Transverse colon (tissue), 4 donors: ENCODE data around the gene TRAF7. TPM values are rescaled to one million over a fixed set of nuclear protein-coding genes. Genes with fewer than 3 reads are reported as not detected.
"Not testable (repeated sequence)": the region's sequence is repeated elsewhere in the genome, so short reads cannot be mapped to it uniquely, and the experiment has no call there.

Experiments used
- DNase-seq: peaks from one replicate; pipeline ENCODE4 v3.0.0-alpha.2; 2019
- H3K27ac ChIP-seq, 4 donors: fragments of 200-600 bp; sonication (generic); 2 replicates each; pipeline ENCODE4 v1.5.1; 2016 to 2018; ENCODE audit warnings: inconsistent platforms in 4 of 4
- H3K27me3 ChIP-seq: fragments of 200-600 bp; sonication (generic); 2 replicates; pipeline ENCODE4 v1.5.1; 2017; ENCODE audit warnings: inconsistent platforms
- H3K36me3 ChIP-seq, 4 donors: fragments of 200-600 bp; sonication (generic); 2 replicates each; pipeline ENCODE4 v1.5.1; 2017 to 2019; ENCODE audit warnings: inconsistent platforms in 4 of 4
- H3K4me1 ChIP-seq, 4 donors: fragments of 200-600 bp; sonication (generic); 2 replicates each; pipeline ENCODE4 v1.5.1; 2017 to 2020; ENCODE audit warnings: inconsistent platforms in 4 of 4
- H3K4me3 ChIP-seq, 4 donors: fragments of 200-600 bp; sonication (generic); 1 replicate in 1 of 4; 2 replicates in 3 of 4; pipeline versions ENCODE4 v1.5.1 to v1.6.1; 2017 to 2019; ENCODE audit warnings: inconsistent platforms in 4 of 4
- H3K9me3 ChIP-seq, 2 donors: fragments of 200-600 bp; sonication (generic); 2 replicates each; pipeline ENCODE4 v1.5.1; 2017 to 2019; ENCODE audit warnings: inconsistent platforms in 2 of 2
- CTCF ChIP-seq, 5 experiments: fragments of 200-600 bp in 3 of 5; fragments of 450-650 bp in 2 of 5; sonication (generic) in 3 of 5; IDR thresholded peaks; 1 replicate in 2 of 5; 2 replicates in 3 of 5; pipeline ENCODE4 v1.5.1; 2016 to 2017; ENCODE audit warnings: antibody characterized with exemption in 5 of 5, inconsistent platforms in 3 of 5, mild to moderate bottlenecking in 2 of 5, moderate library complexity in 1 of 5
- EP300 ChIP-seq: sonication (generic); formaldehyde crosslinking; IDR thresholded peaks from one replicate; pipeline ENCODE4 v1.6.1; 2017; ENCODE audit warnings: antibody characterized with exemption, low read depth
- POLR2A ChIP-seq: fragments of 450-650 bp; IDR thresholded peaks from one replicate; pipeline ENCODE4 v1.6.1; 2016; ENCODE audit warnings: antibody characterized with exemption, mild to moderate bottlenecking, moderate library complexity
- POLR2AphosphoS5 ChIP-seq, 3 donors: sonication (generic); formaldehyde crosslinking; IDR thresholded peaks; one replicate each; pipeline ENCODE4 v1.6.1; 2016; ENCODE audit warnings: antibody characterized with exemption in 3 of 3
- WGBS, 2 donors: methylation state at CpG; one replicate each; pipeline ENCODE4 v1.1.5; 2018; ENCODE audit warnings: low coverage in 1 of 2; 5-methylcytosine and 5-hydroxymethylcytosine counted together
- in situ Hi-C, 4 donors: fragments of 200-750 bp; cut with MboI; loops; one replicate each; pipeline versions ENCODE4 v1.15.0 to v1.15.1; 2017; ENCODE audit warnings: low sequenced_read_pairs in 3 of 4, low pct_ligation_motif_present in 1 of 4, low pct_unique_long_range_greater_than_20kb in 1 of 4
- intact Hi-C: fragments of 100-400 bp; cut with DNase I; formaldehyde crosslinking; loops from one replicate; pipeline ENCODE4 v1.15.1; 2023; ENCODE audit warnings: low total_unique reads
- total RNA-seq, 4 donors: library from RNA; depleted of rRNA; stranded (reverse); fragments of >200 nt; gene quantifications; one replicate each; pipeline ENCODE4 v1.1.0, GENCODE V29; 2016

TRAF7 gene
- 10 to 100 TPM; 43.4 to 80.4 (median 63.0) TPM for total RNA-seq

- in situ Hi-C loops (loop anchor here in 1 of 4 donors (25.0 kb wide), 1 partner anchor 332 kb away; the partner anchor contains the start of gene TBC1D24), intact Hi-C loops (no loop called here)
- peak; percentile 100 for TF ChIP-seq POLR2A
- TF ChIP-seq EP300 = no peak
- TF ChIP-seq POLR2AphosphoS5 (IDR thresholded peaks at IDR 0.05) = peak; percentile 100
- no peak for TF ChIP-seq CTCF (IDR thresholded peaks at IDR 0.05)
- Histone ChIP-seq H3K4me1 (peaks cover 67 to 86% (median 82%) of the 10 kb centered on the region in 4 donors), H3K4me3 (peak within 1 kb of the TSS; percentile 70 to 89 (median 78)), H3K36me3 (no peaks in the 10 kb centered on the region), H3K27ac (peak within 1 kb of the TSS; percentile 87 to 94 (median 92)), H3K9me3 (no peaks in the 10 kb centered on the region), H3K27me3 (no peaks in the 10 kb centered on the region)
- DNase-seq = peak; percentile 98
- 0% methylated on average over 74 of the region's 94 CpGs; no CpG with 5 or more reads in 1 of the 2 donors for WGBS, 2 donors
Measured at GRCh38 chr16:2155091-2155950, at the start of gene TRAF7. TSS of gene TRAF7 (plus strand) at chr16:2155782. CDS start at chr16:2163921, 8,139 bp downstream.

- 90% methylated on average over 27 of the region's 38 CpGs; no CpG with 5 or more reads in 1 of the 2 donors for WGBS, 2 donors
- H3K4me3 ChIP-seq, H3K4me1 ChIP-seq, H3K9me3 ChIP-seq, in situ Hi-C loops, DNase-seq, H3K27ac ChIP-seq, H3K27me3 ChIP-seq, intact Hi-C loops: not testable (repeated sequence)
- H3K36me3 ChIP-seq = peaks cover 0 to 26% (median 3%) of the 10 kb centered on the region in 4 donors
Measured at GRCh38 chr16:2106211-2106610, 49.4 kb upstream of the TRAF7 start.

GRCh38 chr16:2107121-2107790, 48.3 kb upstream of the TRAF7 start:
- H3K9me3 ChIP-seq, H3K27me3 ChIP-seq, H3K27ac ChIP-seq, H3K4me1 ChIP-seq, H3K4me3 ChIP-seq, in situ Hi-C loops, DNase-seq, intact Hi-C loops: not testable (repeated sequence)
- 82% methylated on average over 17 of the region's 17 CpGs; no CpG with 5 or more reads in 1 of the 2 donors for WGBS, 2 donors
- H3K36me3 ChIP-seq = peaks cover 0 to 26% (median 3%) of the 10 kb centered on the region in 4 donors

- H3K9me3 ChIP-seq, intact Hi-C loops, H3K27ac ChIP-seq, H3K4me1 ChIP-seq, H3K4me3 ChIP-seq, in situ Hi-C loops, DNase-seq, H3K27me3 ChIP-seq: not testable (repeated sequence)
- H3K36me3 ChIP-seq = peaks cover 0 to 26% (median 3%) of the 10 kb centered on the region in 4 donors
- 91% methylated on average over 15 of the region's 23 CpGs; no CpG with 5 or more reads in 1 of the 2 donors for WGBS, 2 donors
Measured at GRCh38 chr16:2107791-2108125, 47.8 kb upstream of the TRAF7 start.

- H3K4me1 ChIP-seq, H3K27me3 ChIP-seq, in situ Hi-C loops, DNase-seq, H3K9me3 ChIP-seq, H3K4me3 ChIP-seq, intact Hi-C loops, H3K27ac ChIP-seq: not testable (repeated sequence)
- H3K36me3 ChIP-seq = peaks cover 0 to 20% (median 3%) of the 10 kb centered on the region in 4 donors
- WGBS, 2 donors = 97% methylated on average over 47 of the region's 73 CpGs; no CpG with 5 or more reads in 1 of the 2 donors
Measured at GRCh38 chr16:2108446-2109270, 46.9 kb upstream of the TRAF7 start.

- DNase-seq, intact Hi-C loops, in situ Hi-C loops, H3K4me1 ChIP-seq, H3K27me3 ChIP-seq, H3K9me3 ChIP-seq, H3K27ac ChIP-seq, H3K4me3 ChIP-seq: not testable (repeated sequence)
- H3K36me3 ChIP-seq = peaks cover 0 to 19% (median 3%) of the 10 kb centered on the region in 4 donors
- 96% methylated on average over 25 of the region's 25 CpGs; no CpG with 5 or more reads in 1 of the 2 donors for WGBS, 2 donors
Measured at GRCh38 chr16:2109271-2109580, 46.4 kb upstream of the TRAF7 start.

GRCh38 chr16:2109872-2110271, 45.7 kb upstream of the TRAF7 start:
- 95% methylated on average over 20 of the region's 23 CpGs; no CpG with 5 or more reads in 1 of the 2 donors for WGBS, 2 donors
- H3K9me3 ChIP-seq, H3K27me3 ChIP-seq, DNase-seq, H3K27ac ChIP-seq, H3K4me1 ChIP-seq, intact Hi-C loops, H3K4me3 ChIP-seq, in situ Hi-C loops: not testable (repeated sequence)
- peaks cover 0 to 19% (median 3%) of the 10 kb centered on the region in 4 donors for H3K36me3 ChIP-seq

- DNase-seq, H3K9me3 ChIP-seq, H3K4me3 ChIP-seq, in situ Hi-C loops, intact Hi-C loops, H3K4me1 ChIP-seq, H3K27ac ChIP-seq, H3K27me3 ChIP-seq: not testable (repeated sequence)
- peaks cover 0 to 19% (median 3%) of the 10 kb centered on the region in 4 donors for H3K36me3 ChIP-seq
- WGBS, 2 donors = 94% methylated on average over 31 of the region's 43 CpGs; no CpG with 5 or more reads in 1 of the 2 donors
Measured at GRCh38 chr16:2110332-2111008, 45.1 kb upstream of the TRAF7 start.
